ENCODE measurements around the gene REEP3.

GRCh38 chr10:63627881-63628296 is 106.7 kb downstream of the REEP3 start:
- TF ChIP-seq CTCF (IDR thresholded peaks at IDR 0.05; ENCODE audit: low read length) (no peak), EZH2 (optimal IDR thresholded peaks at IDR 0.05; ENCODE audit: low read depth, low read length) (no peak)

Measured in MM.1S (cell line).